Measurements from ENCODE around the gene CNOT2.

Gene CNOT2

GRCh38 chr12:70268972-70269371 lies 25.7 kb downstream of the CNOT2 start:
- H3K4me3 ChIP-seq, result no peak overlapping the region
- no peak for DNase-seq
- H3K4me1 ChIP-seq, result peaks cover 0 to 89% (median 12%) of the 10 kb centered on the region in 4 donors
- H3K27me3 ChIP-seq, result no peaks in the 10 kb centered on the region
- intact Hi-C loops (cut with DNase I; ENCODE audit: low total_unique reads), result no loop called here
- H3K36me3 ChIP-seq, result no peaks in the 10 kb centered on the region
- no peak overlapping the region for H3K27ac ChIP-seq
- TF ChIP-seq, protein P1, sequence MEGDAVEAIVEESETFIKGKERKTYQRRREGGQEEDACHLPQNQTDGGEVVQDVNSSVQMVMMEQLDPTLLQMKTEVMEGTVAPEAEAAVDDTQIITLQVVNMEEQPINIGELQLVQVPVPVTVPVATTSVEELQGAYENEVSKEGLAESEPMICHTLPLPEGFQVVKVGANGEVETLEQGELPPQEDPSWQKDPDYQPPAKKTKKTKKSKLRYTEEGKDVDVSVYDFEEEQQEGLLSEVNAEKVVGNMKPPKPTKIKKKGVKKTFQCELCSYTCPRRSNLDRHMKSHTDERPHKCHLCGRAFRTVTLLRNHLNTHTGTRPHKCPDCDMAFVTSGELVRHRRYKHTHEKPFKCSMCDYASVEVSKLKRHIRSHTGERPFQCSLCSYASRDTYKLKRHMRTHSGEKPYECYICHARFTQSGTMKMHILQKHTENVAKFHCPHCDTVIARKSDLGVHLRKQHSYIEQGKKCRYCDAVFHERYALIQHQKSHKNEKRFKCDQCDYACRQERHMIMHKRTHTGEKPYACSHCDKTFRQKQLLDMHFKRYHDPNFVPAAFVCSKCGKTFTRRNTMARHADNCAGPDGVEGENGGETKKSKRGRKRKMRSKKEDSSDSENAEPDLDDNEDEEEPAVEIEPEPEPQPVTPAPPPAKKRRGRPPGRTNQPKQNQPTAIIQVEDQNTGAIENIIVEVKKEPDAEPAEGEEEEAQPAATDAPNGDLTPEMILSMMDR (IDR thresholded peaks at IDR 0.05), result no peak
- H3K9me3 ChIP-seq, result no peaks in the 10 kb centered on the region

DNA sequence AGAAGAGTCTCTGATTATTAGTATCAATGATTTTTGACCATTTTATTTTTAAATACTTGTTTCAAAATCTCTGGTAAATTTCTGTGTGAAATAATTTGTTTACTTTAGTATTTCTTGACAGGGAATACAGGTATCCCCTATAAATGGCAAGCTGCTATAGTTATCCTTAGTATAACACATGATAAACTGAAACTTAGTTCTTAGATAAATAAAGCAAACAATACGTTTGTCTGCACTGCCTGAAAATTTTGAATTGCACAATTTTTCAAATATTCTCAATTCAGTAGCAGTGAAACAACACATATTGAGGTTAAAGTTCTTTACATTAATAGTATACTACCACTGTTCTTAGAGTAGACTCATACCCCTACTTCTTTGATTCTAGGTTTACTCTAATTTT lies 26.9 kb downstream of the CNOT2 start:
- H3K36me3 ChIP-seq, result no peaks in the 10 kb centered on the region
- no peak for DNase-seq
- intact Hi-C loops (cut with DNase I; ENCODE audit: low total_unique reads), result no loop called here
- peaks cover 0 to 91% (median 13%) of the 10 kb centered on the region in 4 donors for H3K4me1 ChIP-seq
- no peaks in the 10 kb centered on the region for H3K9me3 ChIP-seq
- no peaks in the 10 kb centered on the region for H3K27me3 ChIP-seq
- H3K27ac ChIP-seq, result no peak overlapping the region
- TF ChIP-seq, protein P1 (IDR thresholded peaks at IDR 0.05), result no peak
- H3K4me3 ChIP-seq, result no peak overlapping the region

- intact Hi-C loops (cut with DNase I; ENCODE audit: low total_unique reads), result no loop called here
- H3K4me1 ChIP-seq, result peaks cover 0 to 82% (median 13%) of the 10 kb centered on the region in 4 donors
- no peak overlapping the region for H3K27ac ChIP-seq
- no peak for DNase-seq
- TF ChIP-seq, protein P1 (IDR thresholded peaks at IDR 0.05), result no peak
- no peak overlapping the region for H3K4me3 ChIP-seq
- no peaks in the 10 kb centered on the region for H3K27me3 ChIP-seq
- H3K36me3 ChIP-seq, result no peaks in the 10 kb centered on the region
- H3K9me3 ChIP-seq, result no peaks in the 10 kb centered on the region
These were observed 27.8 kb downstream of the CNOT2 start for GRCh38 chr12:70271025-70271424.

DNA sequence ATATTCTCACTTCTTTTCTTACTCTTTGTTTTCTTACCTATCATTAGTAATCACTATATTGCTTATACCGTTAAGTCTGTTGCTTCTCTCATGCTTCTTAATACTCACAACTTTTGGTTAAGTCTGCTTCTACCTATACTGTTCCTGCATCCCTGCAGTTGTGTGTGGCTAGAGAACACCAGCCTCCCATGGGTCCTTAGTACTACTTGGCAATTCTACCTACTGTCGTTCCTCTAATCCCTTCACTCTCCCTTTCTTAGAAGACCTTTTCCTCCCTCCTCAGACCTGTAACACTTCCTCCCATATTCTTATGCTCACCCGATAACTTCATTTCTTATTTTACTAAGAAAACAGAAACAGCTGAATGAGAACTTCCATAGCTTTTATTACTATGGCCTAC lies 29.3 kb downstream of the CNOT2 start:
- Histone ChIP-seq H3K36me3 (no peaks in the 10 kb centered on the region), H3K27ac (no peak overlapping the region), H3K4me3 (no peak overlapping the region), H3K4me1 (peaks cover 0 to 69% (median 13%) of the 10 kb centered on the region in 4 donors), H3K9me3 (no peaks in the 10 kb centered on the region), H3K27me3 (no peaks in the 10 kb centered on the region)
- TF ChIP-seq, protein P1 (IDR thresholded peaks at IDR 0.05), result no peak
- no peak for DNase-seq
- intact Hi-C loops (cut with DNase I; ENCODE audit: low total_unique reads), result no loop called here

- H3K36me3 ChIP-seq, result no peaks in the 10 kb centered on the region
These were observed 31.8 kb downstream of the CNOT2 start for GRCh38 chr12:70275045-70275444.

More at GRCh38 chr12:70275045-70275444, 31.8 kb downstream of the CNOT2 start:
- intact Hi-C loops (cut with DNase I; ENCODE audit: low total_unique reads), result no loop called here
- DNase-seq, result no peak
- H3K4me3 ChIP-seq, result no peak overlapping the region
- TF ChIP-seq, protein P1 (IDR thresholded peaks at IDR 0.05), result no peak
- H3K27ac ChIP-seq, result no peak overlapping the region
- H3K9me3 ChIP-seq, result no peaks in the 10 kb centered on the region
- peaks cover 0 to 52% (median 11%) of the 10 kb centered on the region in 4 donors for H3K4me1 ChIP-seq
- H3K27me3 ChIP-seq, result no peaks in the 10 kb centered on the region

Data from tibial artery (tissue), 4 donors.